Caco-2 (cell line): Measurements from ENCODE around the gene PAM16. TPM values are rescaled to one million over a fixed set of nuclear protein-coding genes. Genes with fewer than 3 reads are reported as not detected.

ENCODE experiments used
- BruUV-seq: library from RNA; stranded (reverse); fragments of 400-500 nt; replicated peaks from 2 replicates; lab custom pipeline; 2021; lab: Mats Ljungman, UMichigan
- CTCF ChIA-PET: fragments of 300-600 bp; sonication (Branson Sonifier 250); formaldehyde crosslinking; loops from one replicate; lab custom pipeline; 2022; ENCODE audit warnings: antibody characterized with exemption; lab: Charles Lee
- POLR2A ChIA-PET: fragments of 300-600 bp; sonication (Branson Sonifier 250); formaldehyde crosslinking; loops from one replicate; lab custom pipeline; 2022; ENCODE audit warnings: antibody characterized with exemption; lab: Charles Lee
- DNase-seq, 2 experiments: peaks; one replicate each; pipeline versions ENCODE4 v3.0.0 to v3.0.0-alpha.2; 2020 to 2022
- H3K27me3 ChIP-seq: replicated peaks from 2 replicates; pipeline ENCODE4 v1.6.0; 2011; ENCODE audit warnings: low read length; ENCODE audit not compliant: control insufficient read depth, insufficient read depth
- H3K36me3 ChIP-seq: 2 replicates; pipeline ENCODE4 v1.5.1; 2011; ENCODE audit warnings: low read length; ENCODE audit not compliant: control insufficient read depth, insufficient read depth
- H3K4me1 ChIP-seq: fragments of 250-450 bp; sonication (Bioruptor Pico); 2 replicates; pipeline ENCODE4 v1.5.1; 2020; ENCODE audit warnings: mild to moderate bottlenecking
- H3K4me3 ChIP-seq: 2 replicates; pipeline ENCODE4 v1.5.1; 2011; ENCODE audit warnings: low read depth, mild to moderate bottlenecking, control low read depth, low read length
- H3K9me3 ChIP-seq: fragments of 250-450 bp; sonication (Bioruptor Pico); 2 replicates; pipeline ENCODE4 v1.5.1; 2020; ENCODE audit warnings: mild to moderate bottlenecking, moderate library complexity
- H3K27ac Mint-ChIP-seq: one replicate; pipeline ENCODE4 v1.8.0; 2022; ENCODE audit warnings: mixed read lengths; ENCODE audit not compliant: unreplicated experiment
- H3K27me3 Mint-ChIP-seq: one replicate; pipeline ENCODE4 v1.8.0; 2022; ENCODE audit warnings: mixed read lengths; ENCODE audit not compliant: insufficient read depth, unreplicated experiment
- H3K36me3 Mint-ChIP-seq: one replicate; pipeline ENCODE4 v1.8.0; 2022; ENCODE audit warnings: mild to moderate bottlenecking, mixed read lengths; ENCODE audit not compliant: insufficient read depth, unreplicated experiment
- H3K4me1 Mint-ChIP-seq: one replicate; pipeline ENCODE4 v1.8.0; 2022; ENCODE audit warnings: low read depth, mixed read lengths; ENCODE audit not compliant: unreplicated experiment
- H3K4me3 Mint-ChIP-seq: one replicate; pipeline ENCODE4 v1.8.0; 2022; ENCODE audit warnings: mild to moderate bottlenecking, moderate library complexity, mixed read lengths; ENCODE audit not compliant: unreplicated experiment
- H3K9me3 Mint-ChIP-seq: one replicate; pipeline ENCODE4 v1.8.0; 2022; ENCODE audit warnings: mixed read lengths; ENCODE audit not compliant: unreplicated experiment
- CTCF ChIP-seq, 2 experiments: fragments of 200-600 bp in 1 of 2; IDR thresholded peaks; 1 replicate in 1 of 2; 2 replicates in 1 of 2; pipeline versions ENCODE4 v1.5.1 to v1.8.0; 2011 to 2022; ENCODE audit warnings: antibody characterized with exemption in 1 of 2, control low read depth in 1 of 2, inconsistent platforms in 1 of 2, low read depth in 1 of 2, low read length in 1 of 2, mild to moderate bottlenecking in 1 of 2, moderate library complexity in 1 of 2; ENCODE audit not compliant: insufficient read depth in 1 of 2, severe bottlenecking in 1 of 2, unreplicated experiment in 1 of 2
- intact Hi-C: fragments of 100-400 bp; cut with micrococcal nuclease; formaldehyde crosslinking; loops from one replicate; pipeline ENCODE4 v1.10.0; 2022; ENCODE audit not compliant: unreplicated experiment
- total RNA-seq: library from RNA; stranded (reverse); gene quantifications from 2 replicates; pipeline ENCODE4 v1.2.3, GENCODE V29; 2022

Gene PAM16
- total RNA-seq, 1 experiment from 2014 or later: 74.1 TPM

- no TSS peak for BruUV-seq
- Mint-ChIP-seq H3K4me1 (no peaks in the 10 kb centered on the region), H3K27me3 (no peaks in the 10 kb centered on the region), H3K36me3 (peaks cover 6% of the 10 kb centered on the region), H3K4me3 (no peak overlapping the region), H3K9me3 (no peaks in the 10 kb centered on the region), H3K27ac (no peak overlapping the region)
- intact Hi-C loops: no loop called here
- ChIA-PET CTCF (no interaction called here), POLR2A (no interaction called here)
- Histone ChIP-seq H3K9me3 (no peaks in the 10 kb centered on the region), H3K36me3 (no peaks in the 10 kb centered on the region), H3K4me3 (no peak overlapping the region), H3K4me1 (no peaks in the 10 kb centered on the region), H3K27me3 (no peaks in the 10 kb centered on the region)
- no peak for DNase-seq
- no peak for TF ChIP-seq CTCF (IDR thresholded peaks at IDR 0.05; ENCODE audit: insufficient read depth in 1 of 2, low read depth in 1 of 2, low read length in 1 of 2, severe bottlenecking in 1 of 2, unreplicated experiment in 1 of 2)
These were observed 5.7 kb upstream of the PAM16 start for GRCh38 chr16:4356820-4357219.

DNA sequence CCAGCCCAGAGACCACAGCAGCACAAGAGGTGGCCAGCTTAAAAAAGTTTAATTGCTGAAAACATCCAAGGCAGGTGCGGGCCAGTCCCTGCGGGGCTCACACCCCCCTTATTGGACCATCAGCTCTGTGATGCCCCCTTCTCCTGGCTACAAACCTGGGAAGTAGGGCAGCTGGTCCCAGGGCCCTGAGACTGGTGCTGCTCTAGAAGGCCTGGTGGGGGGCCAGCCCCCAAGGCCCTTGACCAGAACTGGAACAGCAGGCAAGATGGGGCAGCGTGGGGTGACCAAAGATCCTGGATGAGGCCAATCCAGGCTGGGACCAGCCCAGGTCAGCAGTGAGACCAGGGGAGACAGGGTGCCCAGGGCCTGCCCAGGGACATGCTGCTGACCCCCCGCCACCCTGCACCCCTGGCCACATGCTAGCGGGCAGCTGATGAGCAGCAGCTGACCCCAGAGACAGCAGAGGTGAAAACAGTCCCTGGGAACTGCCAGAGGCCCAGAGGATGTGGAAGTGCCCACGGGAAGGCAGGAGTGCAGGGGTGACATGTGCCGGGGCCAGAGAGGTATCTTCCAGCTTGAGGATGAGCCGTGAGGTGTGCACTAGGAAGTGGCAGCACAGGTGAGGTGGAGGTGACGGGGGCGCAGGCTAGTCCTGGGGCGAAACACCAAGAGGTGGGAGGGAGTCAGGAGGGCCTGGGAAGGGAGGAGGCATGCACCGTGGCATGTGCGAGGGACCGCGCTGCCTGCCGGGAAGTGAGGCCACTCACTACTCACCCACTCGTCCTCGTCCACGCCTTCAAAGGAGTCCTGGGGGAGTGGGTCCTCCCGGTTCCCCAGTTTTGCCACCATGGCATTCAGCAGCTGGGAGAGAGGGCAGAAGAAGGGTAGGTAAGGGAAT lies 3.6 kb upstream of the PAM16 start:
- ChIA-PET CTCF (no interaction called here), POLR2A (interaction anchor here (0.5 kb wide), 1 partner anchor 47 kb away, joined by 3 read pairs; no protein-coding TSS in a partner anchor)
- no peaks in the 10 kb centered on the region for H3K27me3 ChIP-seq
- H3K36me3 ChIP-seq: no peaks in the 10 kb centered on the region; the same call in 1 of the 2 replicates
- no peak for TF ChIP-seq CTCF (IDR thresholded peaks at IDR 0.05; ENCODE audit: insufficient read depth in 1 of 2, low read depth in 1 of 2, low read length in 1 of 2, severe bottlenecking in 1 of 2, unreplicated experiment in 1 of 2)
- Mint-ChIP-seq H3K4me1 (no peaks in the 10 kb centered on the region), H3K9me3 (no peaks in the 10 kb centered on the region), H3K4me3 (no peak overlapping the region), H3K27me3 (no peaks in the 10 kb centered on the region), H3K27ac (no peak overlapping the region), H3K36me3 (peaks cover 12% of the 10 kb centered on the region)
- no peaks in the 10 kb centered on the region for H3K4me1 ChIP-seq
- intact Hi-C loops: no loop called here
- DNase-seq: no peak
- no peak overlapping the region for H3K4me3 ChIP-seq
- BruUV-seq: no TSS peak
- no peaks in the 10 kb centered on the region for H3K9me3 ChIP-seq

DNA sequence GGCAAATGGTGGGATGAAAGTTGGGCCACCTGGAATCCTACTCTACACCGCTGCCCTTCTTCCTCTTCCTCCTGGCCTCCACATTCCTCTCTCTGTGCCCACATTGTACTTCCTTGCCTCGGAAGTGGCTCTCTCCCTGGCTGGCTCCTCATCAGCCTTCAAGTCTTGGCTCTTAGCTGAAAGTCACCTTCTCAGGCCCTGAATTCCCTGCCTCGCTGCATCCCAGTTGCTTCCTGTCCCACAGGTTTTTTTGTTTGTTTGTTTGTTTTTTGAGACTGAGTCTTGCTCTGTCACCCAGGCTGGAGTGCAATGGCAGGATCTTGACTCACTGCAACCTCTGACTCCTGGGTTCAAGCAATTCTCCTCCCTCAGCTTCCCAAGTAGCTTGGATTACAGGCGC lies 2.6 kb upstream of the PAM16 start:
- no peak for TF ChIP-seq CTCF (IDR thresholded peaks at IDR 0.05; ENCODE audit: insufficient read depth in 1 of 2, low read depth in 1 of 2, low read length in 1 of 2, severe bottlenecking in 1 of 2, unreplicated experiment in 1 of 2)
- Mint-ChIP-seq H3K9me3 (no peaks in the 10 kb centered on the region), H3K4me1 (no peaks in the 10 kb centered on the region), H3K27me3 (no peaks in the 10 kb centered on the region), H3K36me3 (peaks cover 12% of the 10 kb centered on the region), H3K27ac (no peak overlapping the region), H3K4me3 (no peak overlapping the region)
- H3K36me3 ChIP-seq: no peaks in the 10 kb centered on the region; the same call in 1 of the 2 replicates
- H3K4me3 ChIP-seq: no peak overlapping the region
- no peaks in the 10 kb centered on the region for H3K4me1 ChIP-seq
- H3K9me3 ChIP-seq: no peaks in the 10 kb centered on the region
- no TSS peak for BruUV-seq
- CTCF ChIA-PET: no interaction called here
- DNase-seq: no peak
- POLR2A ChIA-PET: interaction anchor here (0.5 kb wide), 1 partner anchor 46 kb away, joined by 3 read pairs; no protein-coding TSS in a partner anchor
- H3K27me3 ChIP-seq: no peaks in the 10 kb centered on the region
- intact Hi-C loops: no loop called here
